Body of pancreas (tissue), 4 donors: ENCODE measurements around the gene HMGB1. TPM values are rescaled to one million over a fixed set of nuclear protein-coding genes. Genes with fewer than 3 reads are reported as not detected.

Source experiments
- ATAC-seq: fragments of 150-250 bp; one replicate; pipeline ENCODE4 v1.9.1; 2016
- DNase-seq, 4 donors: peaks; one replicate each; pipeline ENCODE4 v3.0.0-alpha.2; 2019
- H3K27ac ChIP-seq, 4 donors: fragments of 200-600 bp; sonication (generic); 1 replicate in 3 of 4; 2 replicates in 1 of 4; pipeline versions ENCODE4 v1.5.1 to v1.6.1; 2016 to 2019; ENCODE audit warnings: mild to moderate bottlenecking in 1 of 4, mixed read lengths in 1 of 4, moderate library complexity in 1 of 4
- H3K27me3 ChIP-seq, 2 donors: fragments of 200-600 bp; sonication (generic); one replicate each; pipeline ENCODE4 v1.6.0; 2016; ENCODE audit warnings: mild to moderate bottlenecking in 1 of 2
- H3K36me3 ChIP-seq, 2 donors: fragments of 200-600 bp; sonication (generic); replicated peaks in 1 of 2; 2 replicates each; pipeline ENCODE4 v1.5.1; 2016; ENCODE audit warnings: low read depth in 2 of 2; ENCODE audit not compliant: insufficient read depth in 1 of 2
- H3K4me1 ChIP-seq: fragments of 200-600 bp; sonication (generic); one replicate; pipeline ENCODE4 v1.6.0; 2016
- H3K4me3 ChIP-seq, 2 donors: fragments of 200-600 bp; sonication (generic); 1 replicate in 1 of 2; 2 replicates in 1 of 2; pipeline ENCODE4 v1.5.1; 2016 to 2019
- H3K9me3 ChIP-seq, 3 donors: fragments of 200-600 bp; sonication (generic); 1 replicate in 2 of 3; 2 replicates in 1 of 3; pipeline ENCODE4 v1.5.1; 2016
- CTCF ChIP-seq, 7 experiments: fragments of 450-650 bp in 4 of 7; fragments of 200-600 bp in 3 of 7; sonication (generic) in 3 of 7; IDR thresholded peaks; one replicate each; pipeline ENCODE4 v1.5.1; 2016 to 2019; ENCODE audit warnings: antibody characterized with exemption in 7 of 7
- POLR2A ChIP-seq, 3 donors: fragments of 450-650 bp; IDR thresholded peaks; one replicate each; pipeline ENCODE4 v1.6.1; 2016; ENCODE audit warnings: antibody characterized with exemption in 3 of 3, mild to moderate bottlenecking in 2 of 3
- WGBS, 2 donors: methylation state at CpG; one replicate each; pipeline ENCODE4 v1.1.5; 2017; 5-methylcytosine and 5-hydroxymethylcytosine counted together
- intact Hi-C: fragments of 100-400 bp; cut with DNase I; formaldehyde crosslinking; loops from one replicate; pipeline ENCODE4 v1.15.1; 2023
- total RNA-seq, 2 donors: library from RNA; depleted of rRNA; stranded (reverse); fragments of >200 nt; gene quantifications; one replicate each; pipeline ENCODE4 v1.1.0, GENCODE V29; 2016

The HMGB1 gene
- total RNA-seq, 2 donors from 2014 or later = 54.4 to 97.3 TPM

- ATAC-seq = no peak
Observed at GRCh38 chr13:30504081-30504480, 38.3 kb upstream of the HMGB1 start.

GRCh38 chr13:30502237-30502636 lies 36.5 kb upstream of the HMGB1 start:
- no peaks in the 10 kb centered on the region for H3K27me3 ChIP-seq
- intact Hi-C loops = no loop called here
- no peaks in the 10 kb centered on the region for H3K9me3 ChIP-seq
- ATAC-seq (no peak), DNase-seq (no peak)
- H3K4me1 ChIP-seq = no peaks in the 10 kb centered on the region
- no peaks in the 10 kb centered on the region for H3K36me3 ChIP-seq
- WGBS, 2 donors = 87 to 90% methylated on average over 2 of the region's 2 CpGs
- no peak overlapping the region for H3K27ac ChIP-seq
- no peak overlapping the region for H3K4me3 ChIP-seq
- TF ChIP-seq POLR2A (IDR thresholded peaks at IDR 0.05) (no peak), CTCF (IDR thresholded peaks at IDR 0.05) (no peak)

More at GRCh38 chr13:30504081-30504480, 38.3 kb upstream of the HMGB1 start:
- Histone ChIP-seq H3K4me1 (no peaks in the 10 kb centered on the region), H3K36me3 (no peaks in the 10 kb centered on the region), H3K9me3 (no peaks in the 10 kb centered on the region), H3K27me3 (no peaks in the 10 kb centered on the region), H3K27ac (no peak overlapping the region), H3K4me3 (no peak overlapping the region)
- DNase-seq = no peak
- intact Hi-C loops = no loop called here
- 38 to 42% methylated on average over 1 of the region's 1 CpG for WGBS, 2 donors
- TF ChIP-seq CTCF (IDR thresholded peaks at IDR 0.05) (no peak), POLR2A (IDR thresholded peaks at IDR 0.05) (no peak)

GRCh38 chr13:30499338-30499737 lies 33.6 kb upstream of the HMGB1 start:
- 86 to 90% methylated on average over 3 of the region's 3 CpGs for WGBS, 2 donors
- intact Hi-C loops = no loop called here

GRCh38 chr13:30496147-30496546 lies 30.4 kb upstream of the HMGB1 start:
- DNase-seq (peak in 3 of 4 donors; percentile 34 to 73 (median 70)), ATAC-seq (peak; percentile 61)
- peak overlapping the region in 3 of 4 donors; percentile 25 to 54 (median 30) for H3K27ac ChIP-seq
- 34 to 56% methylated on average over 2 of the region's 2 CpGs for WGBS, 2 donors
- no peaks in the 10 kb centered on the region for H3K27me3 ChIP-seq
- no peaks in the 10 kb centered on the region for H3K36me3 ChIP-seq
- TF ChIP-seq POLR2A (IDR thresholded peaks at IDR 0.05) = no peak
- TF ChIP-seq CTCF (IDR thresholded peaks at IDR 0.05) = no peak
- H3K4me3 ChIP-seq = no peak overlapping the region
- peaks cover 44% of the 10 kb centered on the region for H3K4me1 ChIP-seq
- intact Hi-C loops = no loop called here
- no peaks in the 10 kb centered on the region for H3K9me3 ChIP-seq

More at GRCh38 chr13:30499338-30499737, 33.6 kb upstream of the HMGB1 start:
- no peak for DNase-seq
- Histone ChIP-seq H3K4me1 (peaks cover 24% of the 10 kb centered on the region), H3K27ac (no peak overlapping the region), H3K9me3 (no peaks in the 10 kb centered on the region), H3K27me3 (no peaks in the 10 kb centered on the region), H3K4me3 (no peak overlapping the region), H3K36me3 (no peaks in the 10 kb centered on the region)
- ATAC-seq = no peak
- no peak for TF ChIP-seq POLR2A (IDR thresholded peaks at IDR 0.05)
- TF ChIP-seq CTCF (IDR thresholded peaks at IDR 0.05) = no peak

GRCh38 chr13:30495746-30496145 lies 30.0 kb upstream of the HMGB1 start:
- ATAC-seq (no peak), DNase-seq (no peak)
- TF ChIP-seq POLR2A (IDR thresholded peaks at IDR 0.05) (no peak), CTCF (IDR thresholded peaks at IDR 0.05) (no peak)
- H3K36me3 ChIP-seq = no peaks in the 10 kb centered on the region
- intact Hi-C loops = no loop called here
- peak overlapping the region in 3 of 4 donors; percentile 25 to 54 (median 30) for H3K27ac ChIP-seq
- peaks cover 44% of the 10 kb centered on the region for H3K4me1 ChIP-seq
- no peaks in the 10 kb centered on the region for H3K27me3 ChIP-seq
- WGBS, 2 donors = 22 to 48% methylated on average over 2 of the region's 2 CpGs
- H3K9me3 ChIP-seq = no peaks in the 10 kb centered on the region
- H3K4me3 ChIP-seq = no peak overlapping the region
